ENCODE measurements around the gene CEP112. TPM values are rescaled to one million over a fixed set of nuclear protein-coding genes. Genes with fewer than 3 reads are reported as not detected.

CEP112 gene
- total RNA-seq, 1 donor from 2014 or later, result 14.5 TPM

DNA sequence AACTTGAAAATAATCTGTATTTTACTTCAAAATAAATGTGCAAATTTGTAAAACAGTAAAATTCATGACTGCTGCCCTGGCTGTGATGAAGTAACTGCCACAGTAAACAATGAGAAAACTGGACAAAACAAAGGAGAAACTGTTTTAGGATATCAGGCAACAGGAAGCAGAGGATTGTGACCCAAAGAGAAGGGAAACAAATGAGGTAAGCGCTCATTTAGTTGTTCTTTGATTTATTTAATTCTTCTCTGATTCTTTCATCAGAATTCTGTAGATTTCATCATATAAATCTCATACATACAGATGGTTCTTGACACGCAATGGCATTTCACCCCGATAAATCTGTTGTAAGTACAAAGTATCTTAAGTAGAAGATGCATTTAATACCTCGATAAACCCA, 432.4 kb downstream of the CEP112 start:
- Histone ChIP-seq H3K4me1 (no peaks in the 10 kb centered on the region), H3K27me3 (ENCODE audit: low read depth) (no peaks in the 10 kb centered on the region), H3K36me3 (no peaks in the 10 kb centered on the region), H3K4me3 (no peak overlapping the region), H3K27ac (replicated peaks) (no peak overlapping the region), H3K9me3 (replicated peaks) (no peaks in the 10 kb centered on the region)
- no peak for DNase-seq
- TF ChIP-seq CTCF (IDR thresholded peaks at IDR 0.05; ENCODE audit: borderline replicate concordance), result no peak
- intact Hi-C loops (cut with micrococcal nuclease), result no loop called here

DNA sequence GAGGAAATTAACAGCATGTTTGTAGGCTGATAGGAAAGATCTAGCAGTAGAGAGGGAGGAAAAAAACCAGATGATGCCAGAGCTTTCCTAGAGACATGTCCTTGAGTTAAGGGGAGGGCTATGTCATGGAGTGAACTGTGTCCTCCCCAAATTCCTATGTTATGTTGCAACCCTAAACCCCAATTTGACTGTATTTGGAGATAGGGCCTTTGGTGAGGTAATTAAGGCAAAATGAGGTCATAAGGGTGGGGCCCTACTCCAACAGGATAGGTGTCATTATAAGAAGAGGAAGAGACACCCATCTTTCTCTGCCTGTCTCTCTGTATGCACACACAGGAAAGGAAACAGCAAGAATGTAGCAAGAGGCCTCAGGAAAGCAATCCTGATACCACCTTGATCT, 435.2 kb downstream of the CEP112 start:
- H3K4me1 ChIP-seq, result no peaks in the 10 kb centered on the region
- no peak overlapping the region for H3K27ac ChIP-seq (replicated peaks)
- no peak for DNase-seq
- no peaks in the 10 kb centered on the region for H3K27me3 ChIP-seq (ENCODE audit: low read depth)
- H3K9me3 ChIP-seq (replicated peaks), result no peaks in the 10 kb centered on the region
- TF ChIP-seq CTCF (IDR thresholded peaks at IDR 0.05; ENCODE audit: borderline replicate concordance), result no peak
- intact Hi-C loops (cut with micrococcal nuclease), result no loop called here
- no peak overlapping the region for H3K4me3 ChIP-seq
- no peaks in the 10 kb centered on the region for H3K36me3 ChIP-seq

DNA sequence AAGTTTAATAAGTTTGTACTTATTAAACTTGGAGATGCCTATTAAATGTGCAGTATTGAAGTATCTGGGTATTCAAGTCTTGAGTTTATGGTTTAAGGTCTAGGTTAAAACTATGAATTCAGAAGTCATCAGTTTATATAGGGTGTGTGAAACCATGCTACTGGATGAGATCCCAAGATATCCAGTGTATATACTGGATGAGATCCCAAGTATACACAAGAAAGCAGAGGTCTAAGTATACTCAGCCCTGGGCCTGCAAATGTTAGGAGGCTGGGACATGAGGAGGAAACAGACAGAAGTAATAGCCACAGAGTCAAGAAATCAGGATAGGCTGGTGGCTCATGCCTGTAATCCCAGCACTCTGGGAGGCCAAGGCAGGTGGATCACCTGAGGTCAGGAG, 436.1 kb downstream of the CEP112 start:
- Histone ChIP-seq H3K4me3 (no peak overlapping the region), H3K27me3 (ENCODE audit: low read depth) (no peaks in the 10 kb centered on the region), H3K36me3 (no peaks in the 10 kb centered on the region), H3K9me3 (replicated peaks) (no peaks in the 10 kb centered on the region), H3K27ac (replicated peaks) (no peak overlapping the region), H3K4me1 (peaks cover 9% of the 10 kb centered on the region)
- no peak for TF ChIP-seq CTCF (IDR thresholded peaks at IDR 0.05; ENCODE audit: borderline replicate concordance)
- intact Hi-C loops (cut with micrococcal nuclease), result no loop called here
- no peak for DNase-seq

DNA sequence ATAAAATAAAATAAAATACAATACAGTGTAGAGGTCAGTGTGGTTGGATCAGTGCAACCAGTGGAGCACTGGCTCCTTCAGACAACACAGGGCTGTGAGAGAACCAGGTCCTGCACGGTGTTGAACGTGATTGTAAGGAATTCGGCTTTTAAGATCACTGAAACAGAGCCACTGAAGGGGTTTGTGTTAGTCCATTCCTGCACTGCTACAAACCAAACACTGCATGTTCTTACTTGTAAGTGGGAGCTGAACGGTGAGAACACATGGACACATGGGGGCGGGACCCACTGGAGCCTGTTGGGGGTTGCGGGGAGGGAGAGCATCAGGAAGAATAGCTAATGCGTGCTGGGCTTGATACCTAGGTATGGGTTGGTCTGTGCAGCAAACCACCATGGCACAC, 437.3 kb downstream of the CEP112 start:
- DNase-seq, result no peak
- no peaks in the 10 kb centered on the region for H3K9me3 ChIP-seq (replicated peaks)
- no peak overlapping the region for H3K27ac ChIP-seq (replicated peaks)
- H3K4me3 ChIP-seq, result no peak overlapping the region
- no peaks in the 10 kb centered on the region for H3K36me3 ChIP-seq
- no peak for TF ChIP-seq CTCF (IDR thresholded peaks at IDR 0.05; ENCODE audit: borderline replicate concordance)
- H3K27me3 ChIP-seq (ENCODE audit: low read depth), result no peaks in the 10 kb centered on the region
- H3K4me1 ChIP-seq, result peaks cover 17% of the 10 kb centered on the region
- intact Hi-C loops (cut with micrococcal nuclease), result no loop called here

- intact Hi-C loops (cut with micrococcal nuclease), result no loop called here
Observed at GRCh38 chr17:65754081-65754480, 437.9 kb downstream of the CEP112 start.

More at GRCh38 chr17:65754081-65754480, 437.9 kb downstream of the CEP112 start:
- Histone ChIP-seq H3K36me3 (no peaks in the 10 kb centered on the region), H3K27ac (replicated peaks) (no peak overlapping the region), H3K27me3 (ENCODE audit: low read depth) (no peaks in the 10 kb centered on the region), H3K4me1 (peaks cover 17% of the 10 kb centered on the region), H3K4me3 (no peak overlapping the region), H3K9me3 (replicated peaks) (no peaks in the 10 kb centered on the region)
- no peak for DNase-seq
- TF ChIP-seq CTCF (IDR thresholded peaks at IDR 0.05; ENCODE audit: borderline replicate concordance), result no peak
